Right lobe of liver (tissue), 4 donors: ENCODE measurements around the gene DOCK3.
"Not testable (repeated sequence)": the region's sequence is repeated elsewhere in the genome, so short reads cannot be mapped to it uniquely, and the experiment has no call there.

Experiments used
- CTCF ChIP-seq, 4 donors: fragments of 200-600 bp in 3 of 4; fragments of 450-650 bp in 1 of 4; IDR thresholded peaks; one replicate each; pipeline versions ENCODE4 v1.5.1 to v1.8.0; 2016 to 2022; ENCODE audit warnings: antibody characterized with exemption in 4 of 4, mild to moderate bottlenecking in 2 of 4
- POLR2A ChIP-seq: fragments of 450-650 bp; IDR thresholded peaks from one replicate; pipeline ENCODE4 v1.6.1; 2017; ENCODE audit warnings: antibody characterized with exemption, mild to moderate bottlenecking
- donor health status: DM: no; HTN: no; CAD: no.
- donor health status: DM: no; HTN: no; CAD: no.
- donor health status: DM: no; HTN: yes; CAD: no.

- TF ChIP-seq CTCF (IDR thresholded peaks at IDR 0.05); POLR2A: not testable (repeated sequence)
Observed at GRCh38 chr3:50874876-50875275, 200.1 kb downstream of the DOCK3 start.
